Fibroblast of pulmonary artery (primary cell): Measurements from ENCODE around the gene CGNL1.

Experiments
- DNase-seq: peaks from one replicate; pipeline ENCODE4 v3.0.0-alpha.2; 2010; ENCODE audit warnings: low read depth
- H3K4me3 ChIP-seq: replicated peaks from 2 replicates; pipeline ENCODE4 v1.5.1; 2011; ENCODE audit warnings: low read depth, mild to moderate bottlenecking, control low read depth, low read length, moderate library complexity
- CTCF ChIP-seq: IDR thresholded peaks from 2 replicates; pipeline ENCODE4 v1.5.1; 2011; ENCODE audit warnings: mild to moderate bottlenecking, control low read depth, low read length, inconsistent platforms; ENCODE audit errors: missing control alignments

Gene CGNL1

GRCh38 chr15:57375827-57376695, at the start of gene CGNL1:
CGNL1 (plus strand) TSS chr15:57376505; CDS start chr15:57438000, 61,495 bp downstream.
- H3K4me3 ChIP-seq = peak within 1 kb of the TSS; percentile 67
- DNase-seq = peak; percentile 22
- no peak for TF ChIP-seq CTCF

GRCh38 chr15:57327985-57328471, 48.3 kb upstream of the CGNL1 start:
- DNase-seq = peak; percentile 90
- H3K4me3 ChIP-seq = no peak overlapping the region
- no peak for TF ChIP-seq CTCF

- DNase-seq = no peak
- H3K4me3 ChIP-seq = no peak overlapping the region
- TF ChIP-seq CTCF = no peak
These were observed 47.8 kb upstream of the CGNL1 start for GRCh38 chr15:57328479-57328878.

GRCh38 chr15:57328897-57329296, 47.4 kb upstream of the CGNL1 start:
- TF ChIP-seq CTCF = no peak
- no peak overlapping the region for H3K4me3 ChIP-seq
- DNase-seq = no peak

- no peak overlapping the region for H3K4me3 ChIP-seq
- no peak for TF ChIP-seq CTCF
- DNase-seq = no peak
These were observed 46.5 kb upstream of the CGNL1 start for GRCh38 chr15:57329582-57330367.

GRCh38 chr15:57330619-57331340, 45.5 kb upstream of the CGNL1 start:
- TF ChIP-seq CTCF = no peak
- DNase-seq = no peak
- H3K4me3 ChIP-seq = no peak overlapping the region
